Activated gamma-delta T cell treated with Interleukin-2 at 50 U/mL for 16 hours (primary cell): ENCODE data around the gene KRTAP10-4.
"Not testable (repeated sequence)": the region's sequence is repeated elsewhere in the genome, so short reads cannot be mapped to it uniquely, and the experiment has no call there.

ENCODE experiments used
- DNase-seq: peaks from one replicate; pipeline ENCODE4 v3.0.0-alpha.2; 2020

The KRTAP10-4 gene

DNA sequence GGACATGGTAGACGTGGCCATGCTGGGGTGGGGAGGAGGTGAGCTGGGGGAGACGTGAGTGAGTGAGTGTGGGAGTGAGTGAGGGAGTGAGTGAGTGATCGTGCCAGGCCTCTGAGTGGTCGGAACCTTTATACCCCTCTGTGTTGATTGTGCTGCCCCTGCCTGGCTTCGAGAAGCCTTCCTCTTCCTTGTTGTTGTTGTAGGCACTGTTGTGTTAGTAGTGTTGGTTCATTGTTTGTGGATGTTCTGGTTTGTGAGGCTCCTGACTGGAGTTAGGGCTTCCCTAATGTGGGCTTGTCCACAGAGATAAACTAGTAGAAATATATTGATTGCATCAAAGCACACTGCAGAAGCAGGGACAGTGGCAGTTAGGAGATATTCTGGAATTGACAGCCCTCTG is 14.8 kb upstream of the KRTAP10-4 start, which contains the start of gene KRTAP10-3:
KRTAP10-3 (minus strand) TSS at position 101 of the 400 bp plus-strand sequence; CDS start at position 21, 80 bp downstream.
- DNase-seq = no peak

DNA sequence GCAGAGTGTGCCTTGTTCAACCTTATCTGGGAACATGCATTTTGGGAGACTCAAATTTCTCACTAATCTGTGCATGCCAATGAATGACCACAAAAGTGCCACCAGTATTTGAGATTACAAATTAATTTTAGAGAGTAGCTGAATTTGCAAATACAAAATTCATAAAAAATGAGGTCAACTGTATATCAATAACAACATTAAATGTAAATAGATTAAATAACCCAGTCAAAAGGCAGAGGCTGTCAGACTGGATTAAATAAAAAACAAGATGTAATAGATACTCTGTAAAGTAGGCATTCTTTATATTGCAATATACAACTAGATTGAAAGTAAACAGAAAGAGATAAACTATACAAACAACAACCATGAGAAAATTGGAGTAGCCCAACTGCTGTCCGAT is 9.4 kb upstream of the KRTAP10-4 start:
- DNase-seq = no peak

DNA sequence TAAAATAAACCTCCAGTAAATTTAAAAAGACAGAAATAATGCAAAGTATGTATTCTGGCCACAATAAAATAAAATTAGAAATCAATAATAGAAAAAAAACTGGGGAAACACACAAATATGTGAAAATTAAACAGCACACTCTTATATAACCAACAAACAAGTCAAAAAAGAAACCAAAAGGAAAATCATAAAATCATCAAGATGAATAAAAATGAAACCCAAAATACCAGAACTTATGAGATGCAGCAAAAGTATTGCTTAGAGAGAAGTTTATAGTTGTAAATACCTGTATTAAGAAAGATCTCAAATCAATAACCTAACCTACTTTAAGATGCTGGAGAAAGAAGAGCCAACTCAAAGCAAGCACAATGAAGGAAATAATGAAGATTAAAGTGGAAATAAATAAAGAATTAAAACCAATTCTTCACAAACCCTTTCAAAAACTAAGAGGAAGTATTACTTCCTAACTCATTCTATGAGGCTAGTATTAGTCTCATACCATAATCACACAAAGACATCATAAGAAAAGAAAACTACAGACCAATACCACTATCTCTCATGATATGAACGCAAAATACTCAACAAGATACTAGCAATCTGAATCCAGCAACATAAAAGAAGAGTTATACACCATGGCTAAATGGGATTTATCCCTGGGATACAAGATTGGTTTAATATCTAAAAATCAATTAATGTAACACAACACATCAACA is 8.5 kb upstream of the KRTAP10-4 start:
- DNase-seq = no peak

DNA sequence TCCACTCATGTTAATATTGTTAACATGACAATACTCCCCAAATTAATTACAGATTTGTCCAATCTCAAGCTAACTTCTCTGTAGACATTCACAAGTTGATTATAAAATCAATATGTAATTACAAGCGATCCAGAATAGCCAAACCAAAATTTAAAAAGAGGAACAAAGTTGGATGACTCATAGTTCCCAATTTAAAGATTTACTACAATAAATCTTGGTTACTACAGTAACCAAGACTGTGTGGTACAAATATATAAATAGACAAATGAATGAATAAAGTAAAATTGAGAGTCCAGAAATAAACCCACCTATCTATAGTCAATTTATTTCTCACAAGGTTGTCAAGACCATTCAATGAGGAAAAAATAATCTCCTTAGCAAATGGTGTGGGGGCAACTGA is 7.1 kb upstream of the KRTAP10-4 start:
- DNase-seq = no peak

DNA sequence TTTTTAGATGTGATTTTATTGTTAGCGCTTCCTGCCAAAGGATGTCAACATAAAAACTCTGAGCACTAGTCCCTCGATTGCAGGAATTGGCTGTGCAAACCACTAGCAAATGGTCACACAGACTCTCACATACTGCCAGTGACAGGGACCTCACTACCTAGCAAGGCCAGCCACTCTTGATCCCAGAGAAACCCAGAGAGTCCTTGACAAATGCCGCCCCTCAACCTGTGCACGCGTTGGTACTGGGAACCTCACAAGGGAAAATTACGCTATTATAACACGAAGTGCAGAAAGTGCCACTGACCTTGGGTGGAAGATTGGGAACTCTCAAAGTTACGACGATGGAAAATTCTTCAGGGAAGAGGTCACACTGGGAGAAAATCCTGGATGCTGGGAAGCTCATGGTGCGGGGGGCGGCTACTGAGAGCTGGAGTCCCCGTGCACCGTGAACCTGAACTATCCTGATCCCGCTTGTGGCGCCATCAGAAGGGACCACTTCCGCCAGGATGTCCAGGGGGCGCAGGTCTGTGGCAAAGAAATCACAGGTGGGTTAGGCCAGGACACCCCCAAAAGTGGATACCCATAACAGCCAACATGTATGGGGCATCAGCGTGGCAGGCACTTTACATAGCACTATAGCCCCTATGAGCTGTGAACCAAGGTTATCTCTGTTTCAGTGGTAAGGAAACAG is 5.9 kb upstream of the KRTAP10-4 start:
- DNase-seq = no peak

DNA sequence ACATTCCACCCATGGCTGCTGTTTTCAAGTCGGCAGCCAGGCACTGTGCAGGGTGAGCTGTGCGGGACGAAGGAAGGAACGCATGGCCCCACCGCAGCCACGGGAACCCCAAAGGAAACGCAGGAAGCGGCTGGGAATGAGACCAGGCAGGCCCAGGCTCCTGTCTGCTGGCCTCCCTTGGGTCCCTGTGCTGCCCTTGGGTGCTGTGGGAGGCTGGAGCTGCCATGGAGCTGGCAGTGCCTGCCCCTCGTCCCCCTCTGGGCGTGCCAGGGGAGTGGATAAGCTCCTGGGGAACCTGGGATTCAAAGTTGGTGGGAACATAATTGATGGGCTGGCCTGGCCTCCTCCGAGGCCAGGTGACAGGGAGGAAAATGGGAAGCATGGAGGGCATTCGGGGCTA is 5.3 kb upstream of the KRTAP10-4 start:
- DNase-seq = no peak

DNA sequence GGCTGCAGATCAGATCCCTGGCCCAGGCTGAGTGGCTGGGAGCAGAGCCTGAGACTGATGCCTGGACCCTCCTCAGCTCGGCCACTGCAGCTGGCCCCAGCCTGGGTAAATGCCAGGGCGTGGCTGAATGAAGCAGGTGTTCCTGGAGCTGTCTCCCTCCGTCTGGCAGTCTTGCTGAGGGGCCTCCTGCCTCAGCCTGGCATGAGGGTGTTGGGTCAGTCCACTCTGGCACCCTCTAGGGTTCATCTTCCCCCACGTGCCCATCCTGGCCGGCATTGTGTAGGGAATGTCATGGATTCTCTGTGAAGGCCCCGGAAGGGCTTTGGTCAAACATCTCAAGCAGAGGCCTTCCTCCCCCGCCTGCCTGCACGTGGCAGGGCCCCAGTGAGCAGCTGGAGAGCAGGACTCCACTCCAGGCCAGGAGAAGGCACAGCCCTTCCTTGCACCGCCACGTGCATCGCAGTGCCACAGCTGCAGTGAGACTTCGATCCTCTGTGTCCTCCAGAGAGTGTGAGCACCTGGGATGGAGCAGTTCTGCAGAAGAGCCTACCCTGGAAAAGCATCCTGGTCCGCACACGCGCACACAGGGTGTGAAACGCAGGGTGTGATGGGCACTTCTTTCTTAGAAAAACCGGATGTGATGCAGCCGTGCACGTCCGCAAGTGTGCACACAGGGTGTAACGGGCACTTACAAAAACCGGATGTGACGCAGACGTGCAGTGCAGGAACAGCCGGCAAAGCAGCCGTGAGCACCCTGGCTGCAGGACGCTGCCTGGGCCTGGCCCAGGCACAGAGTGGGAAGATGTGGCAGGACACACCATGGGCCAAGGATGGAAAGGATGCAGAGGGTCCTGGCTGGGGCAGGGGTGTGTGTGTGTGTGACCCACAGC is 4.6 kb upstream of the KRTAP10-4 start:
- no peak for DNase-seq

DNA sequence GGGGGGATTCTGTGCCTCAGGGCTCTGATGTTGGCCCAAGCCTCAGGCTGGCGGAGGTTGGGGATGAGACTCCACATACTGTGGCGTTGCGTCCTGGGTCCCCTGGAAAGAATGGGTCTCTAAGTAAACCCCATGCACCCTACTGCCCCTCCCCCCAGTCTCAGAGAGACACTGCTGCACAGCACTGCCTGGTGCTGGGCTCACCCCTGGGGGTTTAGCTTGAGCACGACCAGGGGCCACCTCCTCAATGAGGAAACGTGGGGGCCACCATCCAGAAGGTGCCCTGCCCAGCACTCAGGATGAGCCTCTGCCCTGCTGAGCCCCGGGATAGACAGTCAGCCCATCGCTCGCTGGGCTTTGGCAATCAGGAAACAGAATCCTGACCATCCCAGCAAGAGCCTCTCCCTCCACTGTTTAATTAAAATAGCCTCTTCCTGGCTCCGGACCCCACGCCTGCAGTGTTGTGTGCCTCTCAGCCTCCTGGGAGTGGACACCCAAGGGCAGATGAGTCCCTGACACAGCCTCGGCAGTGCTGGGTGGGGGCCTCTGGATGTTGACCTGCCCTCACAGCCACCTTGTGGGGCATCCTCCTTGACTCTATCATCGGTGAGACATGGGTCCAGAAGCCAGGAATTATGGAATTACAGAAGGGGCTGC is 3.5 kb upstream of the KRTAP10-4 start:
- no peak for DNase-seq

DNA sequence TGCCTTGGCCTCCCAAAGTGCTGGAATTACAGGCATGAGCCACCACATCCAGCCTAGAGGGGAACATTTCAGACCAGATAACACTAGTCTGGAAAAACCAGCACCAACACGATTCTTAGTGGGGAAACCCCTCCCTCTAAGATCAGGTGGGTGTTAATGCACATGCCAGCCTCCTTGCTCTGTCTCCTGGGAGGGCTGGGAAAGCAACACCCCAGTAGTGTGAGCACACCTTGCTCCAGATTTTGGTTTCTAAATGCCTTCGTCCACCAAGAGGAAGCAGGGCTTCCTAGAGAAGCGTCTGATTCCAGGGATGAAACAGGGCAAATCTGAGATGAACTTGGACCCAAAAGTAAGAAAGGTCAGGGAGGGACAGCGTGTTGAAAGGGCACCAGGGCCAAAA is 2.2 kb upstream of the KRTAP10-4 start:
- no peak for DNase-seq

DNA sequence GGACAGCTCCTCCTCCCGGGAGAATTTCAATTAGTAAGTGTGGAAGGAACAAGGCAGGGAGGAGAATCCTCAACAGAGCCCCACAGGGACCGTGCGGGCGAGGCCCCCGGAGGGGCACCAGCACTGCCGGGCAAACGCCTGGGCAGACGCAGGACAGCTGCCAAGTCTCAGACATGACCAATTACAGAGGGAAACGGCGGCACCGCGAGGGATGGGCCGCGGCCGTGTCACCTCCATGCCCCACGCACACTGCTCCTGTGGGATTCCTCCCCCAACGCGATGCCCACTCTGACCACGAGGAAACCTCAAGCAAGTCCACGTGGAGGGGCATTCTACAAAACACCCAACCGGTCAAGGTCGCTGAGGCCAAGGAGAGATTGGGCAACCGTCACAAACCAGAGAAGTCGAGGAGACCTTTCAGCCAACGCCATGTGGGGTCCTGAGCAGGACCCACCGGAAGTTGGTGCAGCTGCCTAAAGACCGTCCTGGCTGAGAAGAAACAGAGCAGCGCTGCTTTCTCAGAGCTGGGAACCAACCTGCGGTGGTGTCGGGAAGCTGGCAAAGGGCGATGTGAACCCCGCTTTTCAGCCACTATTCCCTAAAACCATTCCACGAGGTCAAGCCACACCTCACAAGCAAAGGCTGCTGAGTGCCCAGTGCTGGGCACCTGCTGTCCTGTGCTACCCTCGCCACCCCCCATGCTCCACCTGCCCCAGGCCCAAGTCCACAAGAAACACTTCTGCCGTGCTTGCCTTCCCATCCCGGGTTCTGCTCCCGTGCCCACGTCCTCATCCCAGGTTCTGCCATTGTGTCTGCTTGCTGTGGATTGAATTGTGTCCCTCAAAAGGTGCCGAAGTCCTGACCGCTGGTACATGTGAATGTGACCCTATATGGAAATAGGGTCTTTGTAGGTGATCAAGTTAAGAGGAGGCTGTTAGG is 1.4 kb upstream of the KRTAP10-4 start:
- no peak for DNase-seq

DNA sequence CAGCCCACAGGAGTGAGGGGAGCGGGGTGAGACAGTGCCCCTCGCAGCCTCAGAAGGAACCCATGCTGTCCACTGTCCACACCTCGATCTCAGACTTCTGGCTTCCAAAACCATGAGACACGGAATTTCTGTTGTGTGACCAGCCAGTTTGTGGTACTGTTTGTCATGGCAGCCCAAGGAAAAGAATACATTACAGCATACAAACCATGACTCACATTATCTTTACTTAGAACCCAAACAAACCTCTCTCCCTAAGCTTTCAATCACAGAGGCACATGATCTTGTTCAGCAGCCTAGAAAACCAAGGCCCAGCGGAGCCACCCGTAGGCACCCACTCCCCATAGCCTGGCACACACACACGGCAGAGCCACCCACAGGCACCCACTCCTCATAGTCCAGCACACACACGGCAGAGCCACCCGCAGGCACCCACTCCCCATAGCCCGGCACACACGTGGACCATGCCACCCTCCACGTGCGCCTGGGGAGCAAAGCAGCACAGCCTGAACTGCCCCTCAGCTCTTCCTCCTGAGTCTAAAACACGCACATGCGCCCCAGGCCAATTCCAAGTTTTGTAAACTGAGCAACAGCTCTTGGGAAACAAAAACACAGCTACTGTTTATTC is 458 bp upstream of the KRTAP10-4 start:
- no peak for DNase-seq

DNA sequence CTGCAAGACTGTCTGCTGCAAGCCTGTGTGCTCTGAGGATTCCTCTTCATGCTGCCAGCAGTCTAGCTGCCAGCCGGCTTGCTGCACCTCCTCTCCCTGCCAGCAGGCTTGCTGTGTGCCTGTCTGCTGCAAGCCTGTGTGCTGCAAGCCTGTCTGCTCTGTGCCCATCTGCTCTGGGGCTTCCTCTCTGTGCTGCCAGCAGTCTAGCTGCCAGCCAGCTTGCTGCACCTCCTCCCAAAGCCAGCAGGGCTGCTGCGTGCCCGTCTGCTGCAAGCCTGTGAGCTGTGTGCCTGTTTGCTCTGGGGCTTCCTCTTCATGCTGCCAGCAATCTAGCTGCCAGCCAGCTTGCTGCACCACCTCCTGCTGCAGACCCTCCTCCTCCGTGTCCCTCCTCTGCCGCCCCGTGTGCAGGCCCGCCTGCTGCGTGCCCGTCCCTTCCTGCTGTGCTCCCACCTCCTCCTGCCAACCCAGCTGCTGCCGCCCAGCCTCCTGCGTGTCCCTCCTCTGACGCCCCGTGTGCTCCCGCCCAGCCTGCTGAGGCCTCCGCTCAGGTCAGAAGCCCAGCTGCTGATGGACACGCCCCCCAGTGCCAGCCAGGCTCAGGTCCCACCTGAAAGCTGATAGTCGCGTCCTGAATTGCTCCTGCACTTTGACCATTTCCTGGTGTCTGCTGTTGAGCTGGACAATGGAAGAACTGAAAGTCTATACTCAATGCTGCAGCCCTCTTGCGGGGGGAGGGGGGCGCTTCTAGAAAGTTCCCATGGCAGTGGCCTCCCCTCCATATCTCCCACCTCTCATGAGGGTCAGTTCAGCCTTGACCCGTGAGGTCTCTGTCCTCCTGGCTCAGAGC is 1.2 kb downstream of the KRTAP10-4 start:
- DNase-seq = no peak

DNA sequence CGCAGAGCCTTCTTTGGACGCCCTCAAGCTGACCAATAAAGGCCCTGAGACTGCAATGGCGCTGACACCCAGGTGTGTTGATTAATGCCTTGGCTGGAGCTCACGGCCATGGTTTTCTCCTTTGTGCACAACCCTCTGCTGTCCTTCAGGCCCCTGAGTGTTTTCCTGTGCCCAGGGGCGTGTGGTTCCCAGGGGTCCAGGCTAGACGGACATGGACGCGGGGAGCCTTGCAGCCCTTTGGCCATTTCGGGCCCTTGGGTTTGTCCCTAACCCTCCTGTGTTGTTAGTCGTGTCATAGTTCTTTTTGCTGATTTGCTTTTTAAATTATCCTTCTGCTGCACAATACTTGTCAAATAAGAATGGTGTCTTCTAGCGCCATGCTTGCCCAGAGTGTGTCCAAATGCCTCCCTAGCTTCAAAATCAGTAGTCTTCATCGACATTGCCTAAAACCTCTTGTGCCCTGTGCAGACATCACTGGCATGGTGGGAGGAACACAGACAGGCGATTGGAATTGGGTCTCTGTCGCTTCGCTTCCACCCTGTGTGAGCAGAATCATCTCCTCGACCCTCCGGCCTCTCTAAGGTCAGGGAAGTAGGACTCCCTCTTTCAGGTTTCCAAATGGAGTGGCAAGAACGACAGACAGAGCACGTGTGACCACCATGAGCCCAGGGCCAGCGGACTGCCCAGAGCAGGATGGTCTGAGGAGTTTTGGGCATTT is 1.9 kb downstream of the KRTAP10-4 start:
- no peak for DNase-seq

DNA sequence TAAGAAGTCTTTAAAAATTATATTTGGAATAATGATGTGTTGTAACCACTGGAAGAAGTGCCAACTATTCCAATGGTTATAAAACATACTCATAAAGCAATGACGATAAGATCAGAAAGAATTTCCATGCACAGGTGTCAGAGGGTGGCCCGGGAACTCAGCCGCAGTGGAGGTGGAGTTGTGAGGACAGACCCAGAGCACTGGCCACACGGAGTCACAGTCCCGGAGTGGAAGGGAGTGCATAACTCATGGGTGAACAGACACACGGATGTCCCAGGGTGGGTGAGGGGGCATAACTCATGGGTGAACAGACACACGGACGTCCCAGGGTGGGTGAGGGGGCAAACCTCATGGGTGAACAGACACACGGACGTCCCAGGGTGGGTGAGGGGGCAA is 2.5 kb downstream of the KRTAP10-4 start:
- DNase-seq = no peak

DNA sequence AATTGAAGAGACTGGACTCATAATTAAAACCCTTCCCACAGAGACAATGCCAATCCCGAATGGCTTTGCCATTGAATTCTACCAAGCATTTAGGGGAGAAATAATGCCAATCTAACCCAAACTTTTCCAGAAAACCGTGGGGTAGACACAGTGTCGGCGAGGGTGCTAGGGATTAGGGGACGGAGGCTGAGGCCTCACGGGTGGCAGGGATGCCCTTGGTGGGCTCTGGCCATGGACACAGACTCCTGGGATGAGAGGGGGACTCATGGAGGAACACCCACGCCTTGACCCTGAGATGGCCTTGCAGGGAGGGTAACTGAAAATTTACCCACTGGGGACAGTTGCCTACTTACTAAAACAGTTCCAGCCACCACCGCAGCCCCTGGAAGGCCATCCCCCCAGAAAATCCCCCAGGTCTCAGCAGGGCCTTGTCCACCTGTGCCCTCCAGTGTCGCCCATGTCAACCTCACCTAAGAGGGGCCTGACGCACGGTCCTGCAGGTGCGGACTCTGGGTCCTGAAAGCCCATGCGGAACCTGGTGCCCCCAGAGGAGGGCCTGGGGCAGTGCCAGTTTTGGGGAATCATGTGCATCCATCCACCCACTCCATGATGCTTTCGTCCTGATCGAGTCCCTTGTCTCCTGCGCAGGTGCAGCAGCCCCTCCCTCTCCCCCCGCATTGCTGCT is 5.0 kb downstream of the KRTAP10-4 start:
- DNase-seq = no peak

DNA sequence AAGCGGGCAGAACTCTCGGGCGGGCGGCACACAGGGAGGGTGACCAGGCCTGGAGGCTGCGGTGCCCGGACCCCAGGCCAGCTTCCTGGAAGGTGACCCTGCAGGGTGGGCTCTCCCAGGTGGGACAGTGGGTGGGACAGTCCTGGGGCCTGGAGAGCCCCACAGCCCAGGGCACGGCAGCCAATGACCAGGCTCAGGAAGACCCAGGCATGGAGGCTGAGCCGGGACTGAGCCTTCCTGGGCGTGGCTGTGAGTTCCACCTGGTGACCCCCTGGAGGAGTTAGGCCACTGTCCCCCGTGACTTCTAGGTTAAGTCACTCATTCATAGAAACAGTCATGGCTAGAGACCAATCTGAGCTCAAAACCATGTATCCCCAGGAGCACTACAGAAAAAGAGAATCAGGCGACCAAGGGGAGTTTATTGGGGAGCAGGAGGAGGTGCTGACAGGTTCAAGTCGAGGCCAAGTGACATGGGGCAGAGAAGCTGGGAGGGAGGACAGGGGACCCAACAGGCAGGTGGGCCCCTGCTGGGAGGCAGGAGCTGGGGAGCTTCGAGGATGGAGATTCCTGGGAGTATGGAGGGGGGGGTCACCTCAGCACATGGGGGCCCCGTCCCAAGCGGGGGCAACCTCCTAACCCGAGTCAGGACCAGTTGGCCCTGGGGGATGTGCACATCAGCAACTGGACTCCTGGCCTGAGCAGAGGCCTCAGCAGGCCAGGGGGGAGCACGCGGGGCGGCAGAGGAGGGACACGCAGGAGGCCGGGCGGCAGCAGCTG is 5.7 kb downstream of the KRTAP10-4 start:
- DNase-seq = no peak

DNA sequence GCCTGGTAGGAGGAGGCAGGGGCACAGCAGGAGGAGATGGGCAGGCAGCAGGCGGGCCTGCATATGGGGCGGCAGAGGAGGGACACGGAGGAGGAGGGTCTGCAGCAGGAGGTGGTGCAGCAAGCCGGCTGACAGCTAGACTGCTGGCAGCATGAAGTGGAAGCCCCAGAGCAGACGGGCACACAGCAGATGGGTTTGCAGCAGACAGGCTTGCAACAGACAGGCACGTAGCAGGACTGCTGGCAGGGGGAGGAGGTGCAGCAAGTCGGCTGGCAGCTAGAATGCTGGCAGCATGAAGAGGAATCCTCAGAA is 6.3 kb downstream of the KRTAP10-4 start:
- DNase-seq = no peak

DNA sequence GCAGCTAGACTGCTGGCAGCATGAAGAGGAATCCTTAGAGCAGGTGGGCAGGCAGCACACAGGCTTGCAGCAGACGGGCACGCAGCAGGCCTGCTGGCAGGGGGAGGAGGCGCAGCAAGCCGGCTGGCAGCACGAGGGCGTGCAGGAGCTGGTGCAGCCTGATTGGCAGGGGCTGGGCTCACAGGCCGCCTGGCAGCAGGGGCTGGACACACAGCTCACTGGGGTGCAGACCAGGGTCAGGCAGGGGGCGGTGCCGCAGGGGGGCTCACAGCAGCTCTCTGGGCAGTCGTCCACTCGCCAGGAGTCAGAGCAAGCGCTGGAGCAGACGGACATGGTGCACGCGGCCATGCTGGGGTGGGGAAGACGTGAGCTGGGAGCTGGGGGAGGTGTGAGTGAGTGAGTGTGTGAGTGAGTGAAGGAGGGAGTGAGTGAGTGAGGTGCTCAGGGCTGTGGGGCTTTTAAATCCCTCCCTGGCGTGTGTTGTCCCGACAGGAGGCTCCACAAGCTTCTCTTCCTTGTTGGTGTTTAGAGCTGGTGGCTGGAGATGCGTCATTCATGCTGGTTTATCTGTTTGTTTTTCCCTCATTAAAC is 6.8 kb downstream of the KRTAP10-4 start, which contains the start of gene KRTAP10-5:
KRTAP10-5 (minus strand) TSS at position 374 of the 591 bp plus-strand sequence; CDS start at position 348, 26 bp downstream.
- DNase-seq = not testable (repeated sequence)
